CD4-positive, alpha-beta T cell treated with Interleukin-21 for 1 hour (primary cell): ENCODE results near the gene CGB3.
A peak's percentile ranks its signal among the peaks of the same experiment; 100 is the strongest.
"Not testable (repeated sequence)": the region's sequence is repeated elsewhere in the genome, so short reads cannot be mapped to it uniquely, and the experiment has no call there.

Source experiments
- DNase-seq: peaks from one replicate; pipeline ENCODE4 v3.0.0-alpha.2; 2020

Gene CGB3

DNA sequence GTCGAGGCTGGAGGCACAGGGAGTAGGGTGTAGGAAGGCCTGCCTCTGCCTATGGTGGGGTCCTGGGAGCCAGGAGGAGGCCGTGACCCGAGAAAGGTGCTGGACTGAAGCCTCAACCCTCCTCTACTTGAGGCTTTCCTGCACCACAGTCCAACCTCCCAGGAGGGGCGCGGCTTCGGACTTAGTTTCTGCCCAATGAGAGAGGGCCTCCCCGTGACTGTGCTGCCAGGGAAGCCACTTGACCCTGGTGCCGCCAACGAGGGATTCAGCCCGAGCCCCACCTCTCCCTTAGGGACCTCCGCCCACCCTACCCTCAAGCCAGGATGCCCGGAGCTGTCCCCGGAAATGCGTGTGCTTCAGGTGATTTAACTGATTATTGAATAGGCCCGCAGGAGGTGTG, at the start of gene CGB3:
Gene CGB3, minus strand, starts transcription at position 101 of the 400 bp plus-strand sequence. CDS start 362 bp downstream, outside the sequence.
- DNase-seq, result not testable (repeated sequence)

DNA sequence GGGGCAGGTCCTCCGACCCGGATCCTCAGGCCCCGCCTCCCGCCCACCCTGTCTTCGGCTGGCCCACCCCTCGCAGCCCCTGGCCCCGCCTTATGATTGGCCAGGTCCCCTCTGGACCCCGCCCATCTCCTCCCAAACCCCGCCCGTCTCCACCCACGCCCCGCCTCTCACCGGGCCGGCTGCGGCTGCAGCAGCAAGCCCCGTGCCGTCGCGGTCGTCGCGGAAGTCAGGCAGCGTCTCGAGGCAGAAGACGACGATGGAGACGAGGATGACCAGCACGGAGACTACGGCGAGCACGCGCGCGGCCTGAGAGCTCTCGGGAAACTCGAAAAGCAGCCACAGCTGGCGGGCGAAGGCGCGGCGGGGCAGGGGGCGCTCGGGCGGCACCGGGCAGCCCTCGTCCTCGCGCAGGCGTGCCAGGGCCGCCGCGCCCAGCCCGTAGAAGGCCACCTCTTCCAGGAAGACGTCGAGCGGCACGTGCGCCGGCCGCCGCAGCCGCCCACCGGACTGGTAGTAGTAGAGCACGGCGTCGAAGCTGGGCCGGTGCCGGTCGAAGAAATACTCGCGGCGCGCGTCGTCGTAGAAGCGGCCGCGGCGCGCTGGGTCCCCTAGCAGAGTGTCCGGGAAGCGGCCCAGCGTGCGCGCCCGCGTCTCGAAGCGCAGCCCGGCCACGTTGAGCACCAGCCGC, 47.9 kb upstream of the CGB3 start:
- DNase-seq, result peak; percentile 22

DNA sequence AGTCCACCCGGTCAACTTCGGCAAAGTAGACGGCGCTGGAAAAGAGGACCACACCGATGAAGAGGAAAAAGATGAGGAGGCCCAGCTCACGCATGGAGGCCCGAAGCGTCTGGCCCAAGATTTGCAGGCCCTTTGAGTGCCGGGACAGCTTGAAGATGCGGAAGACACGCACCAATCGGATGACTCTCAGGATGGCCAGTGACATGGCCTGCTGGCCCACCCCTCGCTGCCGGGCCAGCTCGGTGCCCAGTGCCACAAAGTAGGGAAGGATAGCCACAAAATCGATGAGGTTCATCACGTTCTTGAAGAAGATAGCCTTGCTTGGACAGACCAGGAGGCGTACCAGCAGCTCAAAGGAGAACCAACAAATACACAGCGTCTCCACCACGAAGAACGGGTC, 46.3 kb upstream of the CGB3 start:
- DNase-seq, result no peak

DNA sequence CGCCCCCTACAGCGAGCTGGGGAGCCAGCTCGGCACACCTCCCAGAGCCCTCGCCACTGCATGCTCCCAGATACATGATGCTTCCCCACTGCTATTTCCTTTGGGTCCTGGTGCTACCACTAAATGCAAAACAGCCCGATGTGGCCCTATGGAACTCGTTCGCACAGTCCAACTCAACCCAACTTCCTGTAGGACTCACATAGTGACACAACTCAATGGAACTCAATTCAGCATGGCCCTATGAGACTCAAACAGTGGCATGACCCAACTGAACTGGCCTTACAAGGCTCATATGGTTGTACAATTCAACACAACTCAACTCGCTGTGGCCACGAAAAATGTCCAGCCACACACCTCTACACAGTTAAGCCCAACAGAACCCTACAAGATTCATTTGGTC, 44.9 kb upstream of the CGB3 start:
- no peak for DNase-seq

DNA sequence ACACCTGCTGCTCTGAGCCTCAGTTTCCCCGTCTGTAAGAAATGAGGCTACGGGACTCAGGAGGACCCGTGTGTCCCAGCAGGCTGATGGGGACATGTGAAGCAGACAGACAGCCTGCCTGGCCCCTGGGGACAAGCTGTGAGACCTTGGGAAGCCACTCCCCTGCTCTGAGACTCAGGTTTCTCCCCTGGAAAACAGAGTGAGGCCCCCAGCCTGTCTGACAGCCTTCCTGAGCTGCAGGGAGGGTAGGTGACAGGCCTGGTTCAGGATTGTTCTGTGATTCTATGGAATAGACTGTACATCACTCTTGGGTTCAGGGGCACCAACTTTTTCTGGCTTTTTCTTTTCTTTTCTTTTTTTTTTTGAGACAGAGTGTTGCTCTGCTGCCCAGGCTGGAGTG, 43.4 kb upstream of the CGB3 start:
- DNase-seq, result no peak

DNA sequence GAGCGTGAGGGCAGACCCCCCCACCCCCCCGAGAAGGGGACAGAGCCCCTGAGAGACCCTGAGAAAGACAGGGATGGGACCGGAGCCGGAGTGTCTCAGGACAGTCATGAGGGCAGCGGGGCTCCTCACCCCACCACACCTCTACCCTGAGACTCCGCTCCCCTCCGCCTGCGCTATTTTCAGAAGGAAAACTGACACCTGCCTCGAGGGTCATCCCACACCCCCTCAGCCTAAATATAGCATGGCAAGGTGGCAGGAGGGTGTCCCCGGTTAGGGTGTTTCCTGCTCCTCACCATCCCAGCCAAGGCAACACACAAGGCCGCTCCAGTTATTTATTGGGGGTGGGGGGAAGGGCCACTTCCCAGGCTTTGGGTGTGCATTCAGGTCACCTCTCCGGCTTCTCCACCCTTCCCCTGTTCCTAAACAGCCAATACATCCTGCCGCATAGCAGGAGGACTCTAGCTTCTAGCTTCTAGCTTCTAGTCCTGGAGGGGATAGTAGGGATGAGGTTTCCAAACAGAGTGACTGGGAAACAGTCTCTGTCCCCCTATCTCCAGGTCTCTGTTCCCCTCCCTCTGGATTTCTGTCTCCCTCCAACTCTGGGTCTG, 41.9 kb upstream of the CGB3 start:
- no peak for DNase-seq

DNA sequence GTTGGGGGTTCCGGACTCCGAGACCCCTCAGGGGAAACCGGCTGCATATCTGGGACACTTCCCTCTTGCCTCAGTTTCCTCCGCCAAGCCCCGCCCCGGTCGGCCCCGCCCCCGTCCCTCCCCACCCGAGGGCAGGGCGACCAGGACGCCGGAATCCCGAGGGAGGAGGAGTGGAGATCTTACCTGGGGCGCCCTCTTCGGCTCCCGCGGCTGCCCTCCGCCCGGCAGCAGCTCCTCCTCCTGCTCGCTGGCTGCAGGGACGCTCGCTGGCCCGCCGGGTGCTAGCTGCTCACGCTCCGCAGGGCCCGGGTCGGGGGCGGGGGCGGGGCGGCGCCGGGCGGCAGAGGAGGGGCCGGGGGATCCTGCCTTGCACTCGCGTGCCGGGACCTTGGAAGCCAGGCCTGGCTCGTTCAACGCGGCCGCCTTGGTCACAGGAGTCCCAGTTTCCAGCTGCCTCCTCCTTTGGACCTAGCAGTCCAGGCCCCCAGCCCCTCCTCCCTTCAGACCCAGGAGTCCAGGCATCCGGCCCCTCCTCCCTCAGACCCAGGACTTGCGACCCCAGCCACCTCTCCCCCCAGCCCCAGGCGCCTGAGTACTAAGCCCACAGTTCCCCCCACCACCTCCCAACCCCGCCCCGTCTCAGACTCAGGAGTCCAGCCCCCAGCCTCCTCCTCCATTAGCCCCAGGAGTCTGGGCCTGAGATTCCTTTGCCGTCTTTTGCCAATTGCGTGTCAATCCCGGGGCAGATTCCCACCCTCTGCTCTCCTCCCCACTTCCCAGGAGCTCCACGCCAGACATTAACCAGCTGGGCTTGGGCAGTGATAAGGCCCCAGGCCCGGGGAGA, 40.9 kb upstream of the CGB3 start, which contains the start of gene NTF4:
Gene NTF4, minus strand, starts transcription at position 51 of the 844 bp plus-strand sequence. CDS start 2,821 bp downstream, outside the sequence.
- DNase-seq, result no peak

DNA sequence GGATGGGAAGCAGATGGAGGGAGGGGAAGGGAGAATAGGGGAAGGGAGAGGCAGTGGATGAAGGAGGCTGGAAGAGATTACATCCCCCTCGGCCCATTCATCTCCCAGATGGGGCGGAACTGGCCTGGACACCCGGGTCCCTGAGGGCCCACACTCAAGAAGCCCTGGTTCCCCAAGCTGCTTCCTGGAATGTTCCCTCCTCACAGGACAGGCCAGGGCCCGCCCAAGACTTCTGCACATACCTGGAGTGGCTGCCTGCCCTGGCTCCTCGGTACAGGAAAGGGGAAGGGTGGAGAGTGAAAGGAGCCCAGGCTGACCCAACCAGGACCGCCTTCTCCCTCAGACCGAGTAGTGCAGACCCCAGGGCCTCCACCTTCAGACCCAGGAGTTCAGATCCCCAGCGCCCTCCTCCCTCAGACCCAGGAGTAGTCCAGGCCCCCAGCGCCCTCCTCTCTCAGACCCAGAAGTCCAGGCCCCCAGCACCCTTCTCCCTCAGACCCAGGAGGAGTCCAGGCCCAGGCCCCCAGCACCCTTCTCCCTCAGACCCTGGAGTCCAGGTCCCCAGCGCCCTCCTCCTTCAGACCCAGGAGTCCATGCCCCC, 40.0 kb upstream of the CGB3 start:
- DNase-seq, result no peak

DNA sequence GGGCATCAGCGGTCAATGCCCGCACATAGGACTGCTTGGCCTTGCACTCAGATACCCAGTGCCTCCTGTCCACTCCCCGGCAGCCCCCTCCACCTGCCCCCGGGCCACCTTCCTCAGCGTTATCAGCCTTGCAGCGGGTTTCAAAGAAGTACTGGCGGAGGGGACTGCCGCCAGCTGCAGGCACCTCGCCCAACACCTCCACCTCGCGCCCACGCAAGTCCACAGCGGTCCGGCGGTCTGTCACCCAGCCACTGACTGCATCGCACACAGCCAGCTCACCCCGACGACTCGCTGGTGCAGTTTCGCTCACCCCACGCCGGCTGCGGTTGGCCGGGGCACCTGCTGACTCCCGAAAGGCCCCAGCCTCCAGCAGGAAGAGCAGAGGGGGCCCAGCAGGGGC, 37.3 kb upstream of the CGB3 start:
- DNase-seq, result no peak

DNA sequence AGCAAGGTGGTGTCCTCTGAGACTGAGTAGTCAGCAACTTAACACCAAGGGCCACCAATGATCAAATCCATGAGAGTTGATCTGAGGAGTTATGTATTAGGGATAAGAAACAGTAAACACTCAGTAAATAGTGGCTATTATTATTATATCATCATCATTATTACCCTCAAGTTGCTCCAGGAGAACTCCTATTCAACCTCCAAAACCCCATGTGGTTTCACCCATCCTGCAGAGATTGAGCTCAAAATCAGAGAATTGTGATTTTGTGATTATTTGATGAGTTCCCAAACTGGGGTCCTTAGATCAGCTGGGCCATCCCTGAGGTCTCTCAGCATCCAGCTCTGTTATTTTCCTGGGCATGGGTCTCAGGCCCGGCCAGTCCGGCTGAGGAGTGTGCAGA, 36.9 kb upstream of the CGB3 start:
- DNase-seq, result no peak

DNA sequence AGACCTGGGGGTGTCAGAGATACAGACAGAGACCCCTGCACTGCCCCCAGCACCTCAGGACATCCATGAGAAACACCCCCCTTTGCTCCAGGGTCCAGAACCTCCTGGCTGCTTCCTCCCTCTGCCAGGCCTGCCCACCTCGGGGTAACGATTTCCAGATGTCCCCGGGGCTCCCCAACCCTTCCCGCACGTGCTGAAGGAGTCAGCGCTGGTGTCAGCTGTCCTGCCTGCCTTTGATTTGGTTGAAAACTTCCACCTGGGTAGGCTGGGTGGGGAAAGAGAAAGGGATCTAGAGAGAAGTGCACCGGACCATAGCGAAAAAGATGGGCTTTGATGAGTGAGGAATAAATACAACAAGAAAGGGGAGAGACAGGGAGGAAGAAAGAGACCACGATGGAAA, 34.9 kb upstream of the CGB3 start:
- no peak for DNase-seq

DNA sequence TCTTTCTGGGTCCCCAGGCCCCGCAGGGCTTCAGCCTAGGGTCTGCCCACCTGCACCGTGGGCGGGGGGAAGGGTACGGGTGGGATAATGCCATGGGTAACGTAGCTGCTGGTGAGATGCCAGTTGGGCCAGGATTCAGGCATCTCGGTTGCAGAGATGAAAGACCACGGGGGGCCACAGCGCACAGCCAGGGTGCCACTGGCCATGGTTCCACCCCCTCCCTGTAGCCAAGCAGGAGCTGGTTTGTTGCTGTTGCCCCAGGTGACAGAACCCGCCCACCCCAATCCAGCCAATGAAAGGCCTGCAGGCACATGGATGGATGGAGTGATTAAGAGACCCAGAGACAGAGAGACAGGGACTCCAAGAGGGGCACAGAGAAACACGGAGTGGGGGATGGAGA, 34.4 kb upstream of the CGB3 start:
- no peak for DNase-seq

DNA sequence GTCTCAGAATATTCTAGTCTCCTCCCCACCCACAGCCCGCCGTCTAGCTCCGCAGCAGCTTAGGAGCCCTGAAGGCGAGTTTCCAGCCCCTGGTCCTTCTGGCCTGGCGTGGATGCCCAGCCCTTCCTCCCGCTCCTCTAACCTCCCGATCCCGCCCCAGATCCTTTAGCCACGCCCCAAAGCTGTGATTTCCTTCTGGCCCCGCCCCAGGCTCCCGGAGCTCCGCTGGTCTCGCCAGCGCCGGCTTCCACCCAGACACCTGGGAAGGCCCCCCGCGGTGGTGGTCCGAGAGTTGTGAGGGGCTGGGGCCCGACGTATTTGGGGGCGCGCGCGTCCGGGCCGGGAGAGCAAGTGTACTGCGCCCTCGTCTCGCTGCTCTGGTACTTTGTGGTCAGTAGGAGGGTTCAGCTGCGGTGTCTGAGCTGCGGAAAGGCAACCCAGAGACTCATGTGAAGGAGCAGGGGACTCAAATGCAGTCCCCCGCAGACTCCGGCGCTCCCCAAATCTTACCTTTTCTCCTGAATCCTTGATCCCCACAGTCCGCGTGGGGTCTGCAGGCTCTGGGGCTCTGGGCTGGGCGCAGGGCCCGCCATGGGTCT, 33.6 kb upstream of the CGB3 start, which contains the start of gene CGB7:
Gene CGB7, minus strand, starts transcription at position 114 of the 599 bp plus-strand sequence. CDS start 2,374 bp downstream, outside the sequence.
- DNase-seq, result peak; percentile 41

DNA sequence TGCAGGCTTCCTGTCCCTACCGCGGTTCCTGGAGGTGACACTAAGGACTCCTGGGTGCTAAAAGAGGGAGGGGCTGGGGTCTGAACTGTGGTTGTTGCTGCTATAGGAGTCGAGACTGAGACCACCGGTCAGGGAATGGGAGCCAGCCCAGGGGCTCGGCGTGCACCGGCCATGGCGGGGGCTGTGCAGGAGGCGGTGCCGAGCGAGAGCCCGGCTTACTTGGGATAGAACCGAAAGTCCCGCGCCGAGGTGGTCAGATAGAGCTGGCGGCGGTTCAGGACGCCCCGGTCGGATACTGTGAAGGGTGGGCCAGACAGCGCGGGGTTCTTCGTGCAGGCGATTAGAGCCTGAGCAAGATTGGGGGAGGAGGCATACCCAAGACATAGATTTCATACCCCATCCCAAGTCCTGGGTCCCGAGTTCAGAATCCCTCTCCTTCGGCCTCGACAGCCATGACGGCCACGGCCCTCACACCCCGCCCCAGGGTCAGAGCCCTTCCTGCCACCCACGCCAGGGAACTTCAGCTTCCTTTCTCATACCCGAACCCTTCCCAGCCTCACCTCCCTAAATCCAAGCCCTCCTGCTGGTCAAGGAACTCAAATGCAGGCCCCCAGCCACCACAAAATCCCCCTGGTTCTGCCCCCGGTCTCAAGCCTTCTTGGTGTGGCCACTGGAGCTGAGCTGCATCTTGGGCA, 32.9 kb upstream of the CGB3 start:
- not testable (repeated sequence) for DNase-seq

DNA sequence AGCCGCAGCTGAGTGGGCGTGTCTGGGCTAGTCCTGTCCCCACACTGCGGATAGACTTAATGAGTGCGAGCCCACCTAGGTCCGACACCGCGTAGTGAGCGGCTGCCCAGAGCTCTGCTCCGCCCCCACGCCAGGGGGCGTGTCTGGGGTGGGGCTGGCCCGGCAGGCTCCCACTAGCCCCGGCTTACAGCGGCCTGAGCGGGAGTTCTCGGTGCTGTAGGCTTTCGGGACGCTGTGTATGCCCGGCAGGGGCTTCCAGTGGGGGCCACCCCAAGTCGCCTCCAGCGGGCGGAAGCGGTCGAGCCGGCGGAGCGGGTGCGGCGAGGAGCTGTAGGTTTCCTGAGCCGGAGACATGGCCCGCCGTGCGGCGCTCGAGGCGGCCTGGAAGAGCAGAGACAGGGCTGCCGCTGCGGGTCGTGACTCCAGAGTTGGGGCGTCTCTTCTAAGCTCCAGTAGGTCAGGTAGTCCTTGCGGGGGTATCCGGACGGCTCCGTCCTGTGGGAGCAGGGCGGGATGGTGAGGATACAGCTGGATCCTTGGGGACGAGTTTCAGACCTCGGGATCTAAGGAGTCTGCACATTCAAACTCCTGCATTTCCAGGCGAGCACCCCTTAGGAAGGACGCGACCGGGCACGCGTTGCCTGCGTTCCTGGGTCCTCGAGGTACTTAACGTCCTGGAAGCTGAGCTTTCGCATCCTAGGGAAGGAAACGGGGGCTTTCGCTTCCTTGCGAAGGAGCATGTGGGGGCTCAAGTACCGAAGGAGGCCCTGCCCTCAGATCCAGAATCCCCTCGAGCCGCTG, 32.2 kb upstream of the CGB3 start:
- peak; percentile 44 for DNase-seq

DNA sequence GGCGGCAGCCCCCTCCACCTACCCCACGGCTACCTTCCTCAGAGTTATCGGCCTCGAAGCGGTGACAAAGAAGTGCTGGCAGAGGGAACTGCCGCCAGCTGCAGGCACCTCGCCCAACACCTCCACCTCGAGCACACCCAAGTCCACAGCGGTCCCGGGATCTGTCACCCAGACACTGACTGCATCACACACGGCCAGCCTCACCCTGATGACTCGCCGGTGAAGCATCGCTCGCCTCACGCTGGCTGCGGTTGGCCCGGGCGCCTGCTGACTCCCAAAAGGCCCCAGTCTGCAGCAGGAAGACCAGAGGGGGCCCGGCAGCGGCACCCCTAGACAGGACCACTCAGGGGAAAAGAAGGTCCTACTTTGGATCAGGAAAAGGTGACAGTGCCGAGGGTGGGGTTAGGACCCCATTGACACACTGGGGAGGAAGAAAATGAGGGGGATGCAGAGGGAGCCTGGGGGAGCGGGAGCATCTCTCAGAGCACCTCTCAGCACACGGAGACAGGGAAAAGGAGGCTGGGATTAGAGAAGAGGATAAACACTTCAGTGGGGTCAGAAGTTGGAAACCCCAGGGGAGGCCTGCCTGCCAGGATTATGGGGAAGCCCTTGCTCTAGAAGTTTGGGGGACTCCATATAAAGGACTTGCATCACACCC, 26.4 kb upstream of the CGB3 start:
- DNase-seq, result not testable (repeated sequence)

DNA sequence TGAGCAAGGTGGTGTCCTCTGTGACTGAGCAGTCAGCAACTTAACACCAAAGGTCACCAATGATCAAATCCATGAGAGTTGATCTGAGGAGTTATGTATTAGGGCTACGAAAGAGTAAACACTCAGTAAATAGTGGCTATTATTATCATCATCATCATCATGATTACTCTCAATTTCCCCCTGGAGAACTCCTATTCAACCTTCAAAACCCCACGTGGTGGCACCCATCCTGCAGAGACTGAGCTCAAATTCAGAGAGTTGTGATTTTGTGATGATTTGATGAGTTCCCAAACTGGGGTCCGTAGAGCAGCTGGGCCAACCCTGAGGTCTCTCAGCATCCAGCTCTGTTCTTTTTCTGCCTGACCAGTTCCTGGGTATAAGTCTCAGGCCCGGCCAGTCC, 25.7 kb upstream of the CGB3 start:
- not testable (repeated sequence) for DNase-seq

DNA sequence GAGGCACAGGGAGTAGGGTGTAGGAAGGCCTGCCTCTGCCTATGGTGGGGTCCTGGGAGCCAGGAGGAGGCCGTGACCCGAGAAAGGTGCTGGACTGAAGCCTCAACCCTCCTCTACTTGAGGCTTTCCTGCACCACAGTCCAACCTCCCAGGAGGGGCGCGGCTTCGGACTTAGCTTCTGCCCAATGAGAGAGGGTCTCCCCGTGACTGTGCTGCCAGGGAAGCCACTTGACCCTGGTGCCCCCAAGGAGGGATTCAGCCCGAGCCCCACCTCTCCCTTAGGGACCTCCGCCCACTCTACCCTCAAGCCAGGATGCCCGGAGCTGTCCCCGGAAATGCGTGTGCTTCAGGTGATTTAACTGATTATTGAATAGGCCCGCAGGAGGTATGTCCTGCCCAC, 24.9 kb upstream of the CGB3 start, which contains the start of gene CGB8:
Gene CGB8, minus strand, starts transcription at position 101 of the 400 bp plus-strand sequence. CDS start 372 bp downstream, outside the sequence.
- DNase-seq, result not testable (repeated sequence)

DNA sequence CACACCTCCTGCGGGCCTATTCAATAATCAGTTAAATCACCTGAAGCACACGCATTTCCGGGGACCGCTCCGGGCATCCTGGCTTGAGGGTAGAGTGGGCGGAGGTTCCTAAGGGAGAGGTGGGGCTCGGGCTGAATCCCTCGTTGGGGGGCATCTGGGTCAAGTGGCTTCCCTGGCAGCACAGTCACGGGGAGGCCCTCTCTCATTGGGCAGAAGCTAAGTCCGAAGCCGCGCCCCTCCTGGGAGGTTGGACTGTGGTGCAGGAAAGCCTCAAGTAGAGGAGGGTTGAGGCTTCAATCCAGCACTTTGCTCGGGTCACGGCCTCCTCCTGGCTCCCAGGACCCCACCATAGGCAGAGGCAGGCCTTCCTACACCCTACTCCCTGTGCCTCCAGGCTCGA, 19.4 kb upstream of the CGB3 start, which contains the start of gene CGB5:
Gene CGB5, plus strand, starts transcription at position 301 of the 400 bp plus-strand sequence. CDS start 362 bp downstream, outside the sequence.
- not testable (repeated sequence) for DNase-seq

DNA sequence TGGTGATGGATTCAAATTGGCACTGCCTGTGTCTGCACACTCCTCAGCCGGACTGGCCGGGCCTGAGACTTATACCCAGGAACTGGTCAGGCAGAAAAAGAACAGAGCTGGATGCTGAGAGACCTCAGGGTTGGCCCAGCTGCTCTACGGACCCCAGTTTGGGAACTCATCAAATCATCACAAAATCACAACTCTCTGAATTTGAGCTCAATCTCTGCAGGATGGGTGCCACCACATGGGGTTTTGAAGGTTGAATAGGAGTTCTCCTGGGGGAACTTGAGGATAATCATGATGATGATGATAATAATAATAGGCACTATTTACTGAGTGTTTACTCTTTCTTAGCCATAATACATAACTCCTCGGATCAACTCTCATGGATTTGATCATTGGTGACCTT, 18.5 kb upstream of the CGB3 start:
- DNase-seq, result not testable (repeated sequence)
